H9 (cell line): ENCODE data around the gene MALRD1. TPM values are rescaled to one million over a fixed set of nuclear protein-coding genes. Genes with fewer than 3 reads are reported as not detected.

Experiments used
- DNase-seq: peaks from one replicate; pipeline ENCODE4 v3.0.0-alpha.2; 2017
- H2AFZ ChIP-seq: one replicate; pipeline ENCODE4 v1.6.1; 2013; ENCODE audit warnings: mild to moderate bottlenecking, low read length, control low read depth, moderate library complexity
- H2AK5ac ChIP-seq: 2 replicates; pipeline ENCODE4 v1.6.1; 2013; ENCODE audit warnings: low read length, control low read depth, mixed read lengths; ENCODE audit not compliant: insufficient read length
- H2BK120ac ChIP-seq: one replicate; pipeline ENCODE4 v1.6.1; 2013; ENCODE audit warnings: low read depth, mild to moderate bottlenecking, low read length, control low read depth, inconsistent platforms; ENCODE audit not compliant: poor library complexity, severe bottlenecking
- H2BK12ac ChIP-seq: 2 replicates; pipeline ENCODE4 v1.6.1; 2013; ENCODE audit warnings: low read length, control low read depth, mixed read lengths, low read depth; ENCODE audit not compliant: insufficient read length
- H2BK15ac ChIP-seq: 2 replicates; pipeline ENCODE4 v1.6.1; 2013; ENCODE audit warnings: low read depth, low read length, control low read depth
- H2BK20ac ChIP-seq: one replicate; pipeline ENCODE4 v1.6.1; 2013; ENCODE audit warnings: low read depth, mild to moderate bottlenecking, low read length, control low read depth, inconsistent platforms; ENCODE audit not compliant: poor library complexity, severe bottlenecking
- H2BK5ac ChIP-seq: 2 replicates; pipeline ENCODE4 v1.6.1; 2013; ENCODE audit warnings: low read length, control low read depth, mixed read lengths; ENCODE audit not compliant: insufficient read length
- H3K14ac ChIP-seq: 2 replicates; pipeline ENCODE4 v1.6.1; 2013; ENCODE audit warnings: low read length, control low read depth; ENCODE audit not compliant: insufficient read depth
- H3K18ac ChIP-seq: 2 replicates; pipeline ENCODE4 v1.6.1; 2013; ENCODE audit warnings: low read depth, mild to moderate bottlenecking, mixed read lengths, low read length, control low read depth; ENCODE audit not compliant: insufficient read length
- H3K23ac ChIP-seq: 2 replicates; pipeline ENCODE4 v1.6.1; 2013; ENCODE audit warnings: low read length, control low read depth, mixed read lengths, low read depth; ENCODE audit not compliant: insufficient read length
- H3K23me2 ChIP-seq: 2 replicates; pipeline ENCODE4 v1.6.1; 2013; ENCODE audit warnings: low read depth, mild to moderate bottlenecking, mixed read lengths, low read length, control low read depth; ENCODE audit not compliant: insufficient read length, poor library complexity, severe bottlenecking
- H3K27ac ChIP-seq: 2 replicates; pipeline ENCODE4 v1.5.1; 2013; ENCODE audit warnings: low read length, control low read depth, mixed read lengths, low read depth; ENCODE audit not compliant: insufficient read length
- H3K27me3 ChIP-seq: 2 replicates; pipeline ENCODE4 v1.6.1; 2013; ENCODE audit warnings: low read length, control low read depth, inconsistent platforms; ENCODE audit not compliant: insufficient read depth
- H3K4ac ChIP-seq: 2 replicates; pipeline ENCODE4 v1.6.1; 2013; ENCODE audit warnings: low read depth, mild to moderate bottlenecking, control low read depth, inconsistent platforms, low read length, moderate library complexity
- H3K4me1 ChIP-seq: 2 replicates; pipeline ENCODE4 v1.6.1; 2013; ENCODE audit warnings: low read length, control low read depth, inconsistent platforms; ENCODE audit not compliant: insufficient read depth
- H3K4me2 ChIP-seq: 2 replicates; pipeline ENCODE4 v1.6.1; 2013; ENCODE audit warnings: low read length, control low read depth, mixed read lengths; ENCODE audit not compliant: insufficient read length, insufficient read depth
- H3K56ac ChIP-seq: 2 replicates; pipeline ENCODE4 v1.6.1; 2013; ENCODE audit warnings: low read depth, mild to moderate bottlenecking, mixed read lengths, low read length, control low read depth; ENCODE audit not compliant: insufficient read length
- H3K79me1 ChIP-seq: 2 replicates; pipeline ENCODE4 v1.6.1; 2013; ENCODE audit warnings: low read depth, mild to moderate bottlenecking, moderate library complexity, low read length, control low read depth, inconsistent platforms; ENCODE audit not compliant: insufficient read depth, poor library complexity, severe bottlenecking
- H3K79me2 ChIP-seq: 2 replicates; pipeline ENCODE4 v1.6.1; 2013; ENCODE audit warnings: low read length, control low read depth, inconsistent platforms; ENCODE audit not compliant: insufficient read depth
- H3K9ac ChIP-seq: 2 replicates; pipeline ENCODE4 v1.6.1; 2013; ENCODE audit warnings: low read length, control low read depth, mixed read lengths; ENCODE audit not compliant: insufficient read length; ENCODE audit errors: extremely low read depth
- H3K9me3 ChIP-seq: one replicate; pipeline ENCODE4 v1.6.1; 2013; ENCODE audit warnings: low read depth, low read length, inconsistent platforms; ENCODE audit not compliant: control insufficient read depth
- H3T11ph ChIP-seq: one replicate; pipeline ENCODE4 v1.6.1; 2013; ENCODE audit warnings: mild to moderate bottlenecking, low read length, control low read depth, inconsistent platforms
- H4K20me1 ChIP-seq: one replicate; pipeline ENCODE4 v1.6.1; 2013; ENCODE audit not compliant: control insufficient read depth, insufficient read length, insufficient read depth
- H4K5ac ChIP-seq: 2 replicates; pipeline ENCODE4 v1.6.1; 2013; ENCODE audit warnings: low read depth, mild to moderate bottlenecking, mixed read lengths, low read length, control low read depth; ENCODE audit not compliant: insufficient read length
- H4K8ac ChIP-seq: replicated peaks from 2 replicates; pipeline ENCODE4 v1.6.1; 2013; ENCODE audit warnings: low read length, control low read depth, mixed read lengths, low read depth; ENCODE audit not compliant: insufficient read length
- H4K91ac ChIP-seq: 2 replicates; pipeline ENCODE4 v1.6.1; 2013; ENCODE audit warnings: low read depth, mild to moderate bottlenecking, moderate library complexity, mixed read lengths, low read length, control low read depth; ENCODE audit not compliant: insufficient read length
- H3K27ac Mint-ChIP-seq, 3 experiments: 2 replicates in 2 of 3; 3 replicates in 1 of 3; pipeline ENCODE4 v1.8.0; 2020 to 2021; ENCODE audit warnings: mixed read lengths in 3 of 3, mild to moderate bottlenecking in 1 of 3, moderate library complexity in 1 of 3
- H3K27me3 Mint-ChIP-seq: 2 replicates; pipeline ENCODE4 v1.8.0; 2021; ENCODE audit warnings: low read depth, mild to moderate bottlenecking, moderate library complexity, mixed read lengths
- H3K36me3 Mint-ChIP-seq, 3 experiments: 2 replicates in 2 of 3; 3 replicates in 1 of 3; pipeline ENCODE4 v1.8.0; 2020 to 2021; ENCODE audit warnings: low read depth in 3 of 3, mixed read lengths in 3 of 3; ENCODE audit not compliant: insufficient read depth in 1 of 3
- H3K4me1 Mint-ChIP-seq, 2 experiments: 2 replicates each; pipeline ENCODE4 v1.8.0; 2020; ENCODE audit warnings: mixed read lengths in 2 of 2
- H3K4me3 Mint-ChIP-seq, 2 experiments: 2 replicates in 1 of 2; 3 replicates in 1 of 2; pipeline ENCODE4 v1.8.0; 2020 to 2021; ENCODE audit warnings: mild to moderate bottlenecking in 2 of 2, mixed read lengths in 2 of 2, moderate library complexity in 1 of 2
- H3K9me3 Mint-ChIP-seq, 2 experiments: 2 replicates in 1 of 2; 3 replicates in 1 of 2; pipeline ENCODE4 v1.8.0; 2020; ENCODE audit warnings: mild to moderate bottlenecking in 2 of 2, mixed read lengths in 2 of 2, moderate library complexity in 1 of 2
- WGBS: extraction: QIAGEN DNeasy Blood & Tissue Kit; methylation state at CpG from one replicate; pipeline ENCODE4 v1.1.7; 2013; ENCODE audit warnings: missing lambda C conversion rate, low lambda C conversion rate, mixed read lengths; ENCODE audit not compliant: insufficient read length; ENCODE audit errors: extremely low coverage; 5-methylcytosine and 5-hydroxymethylcytosine counted together
- total RNA-seq: library from RNA; stranded (reverse); gene quantifications from 2 replicates; pipeline ENCODE4 v1.2.1, GENCODE V29; 2021
- TF ChIP-seq, protein P1 (sequence below): fragments of 200-600 bp; sonication (generic); conservative IDR thresholded peaks from 3 replicates; pipeline ENCODE4 v1.8.0; 2021; ENCODE audit warnings: antibody characterized with exemption, mild to moderate bottlenecking

The MALRD1 gene
- total RNA-seq, 1 experiment from 2014 or later, result 0.20 TPM

DNA sequence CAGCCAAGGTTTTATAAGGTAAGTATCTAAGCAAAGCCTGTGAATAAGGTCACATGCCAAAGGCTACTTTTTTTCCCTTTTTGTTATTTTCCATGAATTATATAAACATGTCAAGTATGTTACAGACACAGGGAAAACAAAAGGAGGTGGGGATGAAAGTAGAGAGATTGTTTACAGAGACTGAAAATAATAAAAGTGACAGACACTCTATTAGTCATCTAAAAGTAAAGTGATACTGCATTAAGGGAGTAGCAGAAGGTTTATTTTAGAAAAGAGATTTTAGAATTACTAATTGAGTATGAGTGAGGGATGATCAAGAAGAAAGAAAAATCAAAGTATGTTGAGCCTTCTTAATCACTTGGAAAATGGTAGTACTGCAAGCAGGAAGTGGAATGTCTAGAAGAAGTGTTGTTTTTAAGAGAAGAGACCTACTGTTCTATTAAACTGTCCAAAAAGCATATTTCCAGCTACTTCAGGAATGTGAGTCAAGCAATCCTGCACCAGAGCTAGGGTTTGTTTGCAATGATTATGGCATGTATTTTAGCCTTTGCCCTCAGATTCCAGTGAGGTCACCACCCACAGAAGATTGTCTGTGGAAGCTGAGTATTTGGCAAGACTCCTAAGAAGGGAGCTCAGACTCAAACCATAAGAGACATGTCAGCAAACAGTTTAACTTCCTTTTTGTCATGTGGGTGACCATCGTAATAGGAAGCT lies 589.7 kb downstream of the MALRD1 start:
- Histone ChIP-seq H2AFZ (no peak overlapping the region), H2BK20ac (no peak overlapping the region), H3K4ac (no peak overlapping the region), H3T11ph (no peak overlapping the region), H4K91ac (no peak overlapping the region), H2BK15ac (no peak overlapping the region), H4K8ac (no peak overlapping the region), H3K23me2 (no peaks in the 10 kb centered on the region), H3K27ac (no peak overlapping the region), H2BK12ac (no peak overlapping the region), H3K9me3 (no peaks in the 10 kb centered on the region), H3K27me3 (no peaks in the 10 kb centered on the region), H3K4me2 (no peak overlapping the region), H2AK5ac (no peak overlapping the region), H3K23ac (no peak overlapping the region), H3K9ac (no peak overlapping the region), H3K14ac (no peak overlapping the region), H3K18ac (no peak overlapping the region), H2BK5ac (no peak overlapping the region), H3K79me1 (no peaks in the 10 kb centered on the region), H2BK120ac (no peak overlapping the region), H4K20me1 (no peaks in the 10 kb centered on the region), H3K56ac (no peak overlapping the region), H3K4me1 (no peaks in the 10 kb centered on the region), H3K79me2 (no peaks in the 10 kb centered on the region), H4K5ac (no peak overlapping the region)
- no peaks in the 10 kb centered on the region for H3K27me3 Mint-ChIP-seq
- WGBS, result no CpG with 5 or more reads among the region's 1 CpG
- H3K4me3 Mint-ChIP-seq, result no peak overlapping the region
- no peaks in the 10 kb centered on the region for H3K4me1 Mint-ChIP-seq
- no peaks in the 10 kb centered on the region for H3K36me3 Mint-ChIP-seq
- no peaks in the 10 kb centered on the region for H3K9me3 Mint-ChIP-seq
- H3K27ac Mint-ChIP-seq, result no peak overlapping the region
- DNase-seq, result no peak
- TF ChIP-seq, protein P1, sequence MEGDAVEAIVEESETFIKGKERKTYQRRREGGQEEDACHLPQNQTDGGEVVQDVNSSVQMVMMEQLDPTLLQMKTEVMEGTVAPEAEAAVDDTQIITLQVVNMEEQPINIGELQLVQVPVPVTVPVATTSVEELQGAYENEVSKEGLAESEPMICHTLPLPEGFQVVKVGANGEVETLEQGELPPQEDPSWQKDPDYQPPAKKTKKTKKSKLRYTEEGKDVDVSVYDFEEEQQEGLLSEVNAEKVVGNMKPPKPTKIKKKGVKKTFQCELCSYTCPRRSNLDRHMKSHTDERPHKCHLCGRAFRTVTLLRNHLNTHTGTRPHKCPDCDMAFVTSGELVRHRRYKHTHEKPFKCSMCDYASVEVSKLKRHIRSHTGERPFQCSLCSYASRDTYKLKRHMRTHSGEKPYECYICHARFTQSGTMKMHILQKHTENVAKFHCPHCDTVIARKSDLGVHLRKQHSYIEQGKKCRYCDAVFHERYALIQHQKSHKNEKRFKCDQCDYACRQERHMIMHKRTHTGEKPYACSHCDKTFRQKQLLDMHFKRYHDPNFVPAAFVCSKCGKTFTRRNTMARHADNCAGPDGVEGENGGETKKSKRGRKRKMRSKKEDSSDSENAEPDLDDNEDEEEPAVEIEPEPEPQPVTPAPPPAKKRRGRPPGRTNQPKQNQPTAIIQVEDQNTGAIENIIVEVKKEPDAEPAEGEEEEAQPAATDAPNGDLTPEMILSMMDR, result no peak
